GM19468 (cell line): ENCODE measurements around the gene FRMD4A.
A peak's percentile ranks its signal among the peaks of the same experiment; 100 is the strongest.
"Not testable (repeated sequence)": the region's sequence is repeated elsewhere in the genome, so short reads cannot be mapped to it uniquely, and the experiment has no call there.

ENCODE experiments used
- ATAC-seq: cut with Tn5 transposase; IDR thresholded peaks from one replicate; pipeline ENCODE4 v1.9.1; 2021; ENCODE audit warnings: mild to moderate bottlenecking, moderate library complexity, moderate number of reproducible peaks; ENCODE audit not compliant: unreplicated experiment; ENCODE audit errors: extremely low read depth

FRMD4A gene

DNA sequence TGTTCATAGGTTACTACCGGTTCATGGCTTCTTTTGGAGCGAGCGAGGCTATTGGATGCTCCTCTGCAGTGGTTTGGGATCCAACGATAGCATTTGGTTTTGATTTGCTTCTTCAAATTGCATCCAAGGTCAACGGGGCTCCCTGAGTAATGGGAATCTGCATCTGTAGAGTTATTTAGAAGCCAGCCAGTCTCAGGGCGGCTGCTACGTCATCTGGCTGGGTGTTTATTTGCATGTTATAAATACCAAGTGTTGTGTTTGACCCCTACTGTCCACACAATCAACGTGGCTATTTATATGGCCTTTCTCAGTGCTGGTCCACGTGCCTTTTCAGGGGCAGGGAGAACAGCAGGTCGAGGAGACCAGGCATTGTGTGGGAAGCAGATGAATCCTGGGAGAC lies 606.2 kb downstream of the FRMD4A start:
- ATAC-seq: no peak

DNA sequence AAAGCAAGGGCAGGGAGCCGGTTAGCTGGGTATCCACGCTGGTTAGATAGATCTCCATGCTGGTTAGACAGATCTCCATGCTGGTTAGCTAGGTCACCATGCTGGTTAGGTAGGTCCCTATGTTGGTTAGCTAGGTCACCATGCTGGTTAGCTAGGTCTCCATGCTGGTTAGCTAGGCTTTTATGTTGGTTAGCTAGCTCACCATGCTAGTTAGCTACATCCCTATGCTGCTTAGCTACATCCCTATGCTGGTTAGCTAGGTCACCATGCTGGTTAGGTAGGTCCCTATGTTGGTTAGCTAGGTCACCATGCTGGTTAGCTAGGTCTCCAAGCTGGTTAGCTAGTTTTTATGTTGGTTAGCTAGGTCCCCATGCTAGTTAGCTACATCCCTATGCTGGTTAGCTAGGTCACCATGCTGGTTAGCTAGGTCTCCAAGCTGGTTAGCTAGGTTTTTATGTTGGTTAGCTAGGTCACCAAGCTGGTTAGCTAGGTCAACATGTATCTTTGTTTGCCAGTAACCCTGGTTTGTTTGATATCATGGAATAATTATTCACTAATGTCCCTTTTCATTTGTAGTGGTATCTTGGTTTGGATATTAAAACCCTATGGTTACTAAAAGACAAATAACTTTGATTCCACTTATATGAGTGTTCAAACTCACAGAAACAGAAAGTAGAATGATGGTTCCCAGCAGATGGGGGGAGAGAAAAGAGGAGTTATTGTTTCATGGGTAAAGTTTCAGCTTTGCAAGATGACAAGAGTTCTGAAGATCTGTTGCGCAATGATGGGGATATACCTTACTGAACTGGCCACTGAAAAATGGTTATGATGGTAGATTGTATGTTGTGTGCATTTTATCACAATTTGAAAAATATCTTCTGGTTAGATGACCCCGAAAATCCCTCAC lies 607.7 kb downstream of the FRMD4A start:
- peak; percentile 28 for ATAC-seq

DNA sequence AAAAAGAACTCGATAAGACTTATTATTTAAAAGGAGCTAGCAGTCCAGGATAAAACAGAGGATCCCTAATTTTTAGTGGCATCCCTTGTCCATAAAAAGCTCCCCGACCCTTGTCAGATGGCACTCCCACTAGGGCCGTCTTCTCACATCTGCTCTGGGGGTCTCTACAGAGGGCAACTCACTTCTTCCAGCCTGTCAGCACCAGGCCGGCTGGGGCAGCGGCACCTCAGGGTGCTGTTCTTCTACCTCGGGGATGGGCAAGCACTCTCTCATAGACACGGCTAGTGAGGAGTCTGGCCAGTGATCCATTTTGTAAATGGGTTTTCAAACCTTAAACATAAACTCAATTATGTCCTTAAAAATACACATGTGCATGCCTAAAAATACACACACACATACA lies 609.2 kb downstream of the FRMD4A start:
- ATAC-seq: no peak

DNA sequence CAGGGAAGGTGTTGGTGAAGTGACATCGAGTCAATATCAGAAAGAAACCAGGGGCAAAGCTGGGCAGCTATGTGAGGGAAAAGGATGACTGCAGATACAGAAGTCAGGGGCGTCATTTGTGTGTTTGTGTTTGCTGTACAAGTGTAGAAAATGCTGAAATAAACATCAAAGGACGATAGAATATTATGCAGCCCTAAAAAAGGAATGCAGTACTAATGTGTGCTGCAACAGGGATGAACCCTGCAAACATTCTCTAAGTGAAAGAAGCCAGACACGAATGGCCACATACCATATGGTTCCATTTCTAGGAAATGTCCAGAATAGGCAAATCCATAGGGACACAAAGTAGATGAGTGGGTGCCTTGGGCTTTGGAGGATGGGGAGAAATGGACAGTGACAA lies 610.0 kb downstream of the FRMD4A start:
- no peak for ATAC-seq

DNA sequence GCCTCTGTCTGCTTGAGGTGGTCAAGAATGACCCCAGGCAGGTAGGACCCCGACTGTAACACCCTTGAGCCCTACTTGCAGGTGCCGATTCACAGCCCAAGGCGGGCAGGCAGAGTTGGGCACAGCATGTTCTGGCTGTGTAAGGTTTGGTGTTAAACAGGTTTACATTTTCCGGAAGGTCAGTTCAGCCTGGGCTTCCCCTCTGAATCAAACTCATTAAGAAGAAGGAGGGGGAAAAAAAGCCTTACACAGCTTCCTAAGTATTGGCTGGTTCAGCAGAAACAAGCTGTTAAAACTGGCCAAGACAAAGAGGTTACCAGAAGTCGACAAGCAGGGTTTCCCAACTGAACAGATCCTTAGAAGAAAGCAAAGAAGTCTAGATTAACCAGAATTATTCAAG lies 611.3 kb downstream of the FRMD4A start:
- no peak for ATAC-seq

DNA sequence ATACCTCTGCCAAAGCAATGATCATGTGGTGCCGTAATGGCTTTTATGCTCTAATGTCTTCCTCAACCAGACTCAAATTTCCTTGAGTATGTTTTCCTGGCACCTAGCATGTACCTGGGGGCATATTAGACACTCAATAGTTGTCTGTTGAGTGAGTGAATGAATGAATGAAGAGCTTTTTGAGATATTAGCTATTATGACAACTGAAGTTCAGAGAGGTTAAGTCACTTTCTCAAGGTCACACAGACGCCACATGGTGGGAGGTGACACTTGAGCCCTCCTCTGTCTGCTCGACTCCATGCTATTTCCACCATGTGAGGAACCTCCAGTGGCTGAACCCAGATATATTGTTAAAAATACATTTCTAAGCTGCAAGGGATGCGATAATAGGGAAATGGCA lies 611.9 kb downstream of the FRMD4A start:
- ATAC-seq: no peak

DNA sequence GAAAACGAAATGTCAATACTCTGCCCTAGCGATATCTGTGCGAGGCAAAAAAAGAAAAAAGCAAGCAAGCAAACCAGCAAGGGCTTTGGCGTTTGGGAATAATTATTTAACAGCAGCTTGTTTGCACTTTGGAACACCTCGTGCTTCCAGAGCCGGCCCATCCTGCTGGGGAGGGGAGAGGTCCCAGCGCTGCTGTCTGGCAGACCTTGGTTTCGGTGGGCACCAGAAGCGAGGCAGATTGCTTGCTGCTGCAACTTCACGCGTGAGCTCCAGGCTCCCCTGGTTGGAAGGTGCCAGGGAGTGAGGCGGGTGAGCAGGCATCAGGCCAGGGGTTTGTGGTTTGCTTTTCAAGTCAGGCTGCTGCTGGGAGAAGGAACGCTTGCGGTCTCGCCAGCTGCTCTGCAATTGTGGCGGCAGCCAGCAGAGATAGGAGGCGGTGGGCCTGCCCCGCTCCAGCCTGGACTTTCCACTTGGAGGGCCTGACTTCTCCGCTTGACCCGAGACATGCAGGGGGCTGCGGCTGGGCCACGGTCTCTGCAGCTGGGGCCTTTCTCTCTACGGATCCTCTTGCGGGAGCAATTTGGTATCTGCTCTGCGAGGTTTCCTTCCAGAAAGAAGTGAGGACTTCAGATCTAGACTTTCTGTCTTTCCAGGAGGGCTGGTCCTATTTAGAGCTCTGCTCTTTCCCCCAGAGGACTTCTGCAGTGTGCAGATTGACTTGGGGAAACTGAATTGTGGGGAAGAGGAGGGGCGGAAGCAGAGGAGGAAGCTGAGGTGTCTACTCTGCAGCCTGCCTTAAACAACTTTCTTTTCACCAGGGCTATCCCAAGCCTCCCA lies 612.6 kb downstream of the FRMD4A start:
- ATAC-seq: peak; percentile 30

DNA sequence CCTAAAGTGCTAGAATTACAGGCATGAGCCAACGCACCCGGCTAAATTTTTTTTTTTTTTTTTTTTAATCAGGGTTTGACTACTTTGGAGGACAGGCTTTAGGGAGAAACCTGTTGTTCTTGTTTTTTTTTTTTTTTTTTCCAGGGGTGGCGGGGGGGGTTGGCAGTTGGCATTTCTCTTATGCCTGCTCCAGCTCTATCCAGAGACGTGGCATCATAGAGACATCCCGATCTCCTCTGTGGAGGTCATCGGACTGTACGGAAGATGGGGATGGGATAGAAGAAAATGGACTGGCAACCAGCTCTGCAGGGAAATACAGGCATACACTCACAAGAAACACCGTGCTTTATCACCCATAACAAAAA lies 613.2 kb downstream of the FRMD4A start:
- ATAC-seq: no peak

DNA sequence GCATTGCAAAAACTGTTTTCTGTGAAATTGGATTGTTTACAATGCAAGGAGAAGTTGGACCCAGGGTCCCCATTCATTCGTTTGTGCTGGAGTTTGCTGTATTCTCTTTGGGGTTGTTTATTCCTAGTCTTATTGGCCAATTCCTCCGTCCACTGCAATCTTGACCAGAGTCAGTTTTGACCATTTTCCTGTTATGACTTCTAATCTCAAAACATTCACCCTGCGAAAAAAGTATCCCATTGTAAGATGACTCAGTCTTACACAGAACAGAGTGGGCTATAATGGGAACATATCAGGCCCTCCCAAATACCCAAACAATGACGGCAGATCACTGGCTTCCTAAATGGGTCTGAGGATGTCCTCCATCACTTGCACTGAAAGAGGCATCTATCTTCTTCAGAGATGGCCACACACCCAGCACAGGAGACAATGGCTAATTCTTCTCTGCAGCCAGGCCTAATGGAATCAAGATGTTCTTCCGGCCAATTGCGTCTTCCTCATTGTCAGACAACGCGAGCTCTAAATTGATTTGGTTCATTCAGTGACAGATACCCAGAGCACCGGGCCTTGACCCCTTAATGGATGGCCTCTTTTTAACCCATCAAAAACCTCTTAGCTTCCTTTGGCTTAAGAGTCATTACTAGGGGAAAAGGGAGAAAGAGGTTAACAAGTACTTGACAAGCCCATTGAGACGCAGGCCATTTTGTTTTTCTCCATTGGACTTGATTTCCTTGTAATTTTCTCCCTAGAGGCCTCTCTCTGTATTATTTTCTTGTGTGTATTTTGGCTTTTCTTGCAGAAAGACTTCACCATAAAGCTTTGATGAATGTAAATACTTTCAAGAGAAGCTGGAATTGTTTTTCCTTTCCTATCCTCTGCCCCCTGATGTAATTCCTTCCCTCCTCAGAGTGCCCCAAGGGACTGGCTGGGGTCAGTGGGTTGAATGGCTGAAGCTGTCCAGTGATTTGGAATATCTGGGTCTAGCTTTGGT lies 614.3 kb downstream of the FRMD4A start:
- no peak for ATAC-seq

DNA sequence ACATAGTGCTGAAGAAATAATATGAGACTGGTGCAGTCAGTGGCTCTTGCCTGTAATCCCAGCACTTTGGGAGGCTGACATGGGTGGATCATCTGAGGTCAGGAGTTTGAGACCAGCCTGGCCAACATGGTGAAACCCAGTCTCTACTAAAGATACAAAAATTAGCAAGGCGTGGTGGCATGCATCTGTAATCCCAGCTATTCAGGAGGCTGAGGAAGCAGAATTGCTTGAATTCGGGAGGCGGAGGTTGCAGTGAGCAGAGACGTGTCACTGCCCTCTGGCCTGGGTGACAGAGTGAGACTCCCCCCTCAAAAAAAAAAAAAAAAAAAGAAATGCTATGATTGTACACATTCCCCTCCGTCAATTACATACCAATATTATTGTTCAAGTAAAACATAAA lies 615.1 kb downstream of the FRMD4A start:
- ATAC-seq: not testable (repeated sequence)

DNA sequence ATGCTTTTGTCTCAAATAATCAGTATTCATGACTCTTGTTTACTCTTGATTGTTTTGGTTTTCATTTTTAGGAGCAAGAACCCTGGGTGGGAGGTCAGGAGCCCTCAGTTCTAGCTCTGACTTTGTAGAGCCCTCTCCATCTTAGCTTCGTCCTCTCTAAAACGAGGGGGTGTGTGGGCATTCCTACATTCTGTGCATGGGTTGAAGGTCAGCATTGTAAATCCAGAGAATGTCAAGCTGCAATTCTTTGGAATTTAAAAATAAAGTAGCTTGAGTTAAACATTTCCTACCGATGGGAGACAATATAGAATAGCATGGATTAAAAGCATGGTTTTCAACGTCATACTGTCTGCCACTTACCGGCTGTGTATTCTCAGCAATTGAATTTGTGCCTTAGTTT lies 615.6 kb downstream of the FRMD4A start:
- no peak for ATAC-seq

DNA sequence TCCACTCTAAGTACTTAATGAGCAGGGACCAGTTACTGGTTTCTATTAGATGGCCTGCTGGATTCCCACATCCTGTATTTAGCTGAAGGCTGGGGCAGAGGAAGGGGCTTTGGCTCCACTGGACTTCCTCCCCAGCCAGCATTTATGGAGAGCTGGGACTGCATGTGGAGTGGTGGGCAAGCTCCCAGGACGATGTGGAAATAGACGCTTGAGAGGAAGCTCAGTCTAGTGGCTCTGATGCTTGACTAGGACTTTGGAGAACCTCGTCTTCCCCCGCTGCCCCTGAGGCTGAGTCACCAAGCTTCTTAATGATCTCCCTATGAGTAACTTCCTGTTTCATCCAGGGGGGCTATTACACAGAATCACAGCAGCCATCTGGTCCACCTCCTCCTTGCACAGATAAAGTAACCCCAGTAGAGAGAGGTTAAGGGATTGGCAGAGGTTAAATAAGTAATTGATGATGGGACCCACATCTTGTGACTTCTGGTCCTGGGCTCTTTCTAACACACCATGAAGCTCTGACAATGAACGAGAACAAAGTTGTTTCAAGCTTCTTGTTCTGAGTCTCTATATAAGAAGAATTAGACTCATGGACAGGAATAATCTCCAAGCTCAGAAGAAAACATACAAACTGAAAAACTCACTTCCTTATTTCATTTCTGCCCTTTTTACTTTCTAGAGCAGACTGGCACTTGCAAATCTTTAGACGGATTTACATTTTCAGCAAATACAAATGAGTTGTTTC lies 617.7 kb downstream of the FRMD4A start:
- peak; percentile 35 for ATAC-seq

DNA sequence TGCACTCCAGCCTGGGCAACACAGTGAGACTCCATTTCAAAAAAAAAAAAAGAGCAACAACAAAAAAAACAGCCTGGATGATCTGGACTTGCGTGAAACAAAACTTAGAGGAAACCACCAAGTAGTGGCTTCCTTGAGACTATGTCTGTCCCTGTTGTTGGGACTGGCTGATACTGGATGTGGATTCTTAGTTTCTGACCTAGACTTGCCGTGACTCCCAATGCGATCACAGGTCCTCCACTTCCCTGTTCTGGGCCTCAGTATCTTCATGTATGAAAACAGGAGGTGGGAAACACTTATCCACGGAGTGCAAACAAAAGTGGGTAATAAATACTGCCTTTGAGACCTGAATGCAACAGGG lies 618.3 kb downstream of the FRMD4A start:
- no peak for ATAC-seq

DNA sequence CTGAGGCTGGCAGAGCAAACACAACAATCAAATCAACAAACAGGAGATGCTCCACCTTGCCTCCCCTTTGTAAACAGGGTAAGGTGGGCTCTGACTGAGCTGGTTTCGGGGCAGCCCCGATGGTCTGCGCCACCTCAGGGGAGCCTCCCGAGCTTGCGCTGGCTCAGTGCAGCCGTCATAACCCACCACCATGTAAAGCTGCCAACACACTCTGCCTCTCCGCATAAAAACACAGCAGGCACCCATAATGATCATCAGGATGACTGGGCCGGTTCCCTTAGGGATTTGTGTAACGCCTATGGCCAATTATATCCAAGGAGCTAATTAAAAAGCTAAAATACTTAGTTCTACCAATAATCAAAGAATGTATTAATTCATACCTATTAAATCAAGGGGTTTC lies 619.4 kb downstream of the FRMD4A start:
- no peak for ATAC-seq

DNA sequence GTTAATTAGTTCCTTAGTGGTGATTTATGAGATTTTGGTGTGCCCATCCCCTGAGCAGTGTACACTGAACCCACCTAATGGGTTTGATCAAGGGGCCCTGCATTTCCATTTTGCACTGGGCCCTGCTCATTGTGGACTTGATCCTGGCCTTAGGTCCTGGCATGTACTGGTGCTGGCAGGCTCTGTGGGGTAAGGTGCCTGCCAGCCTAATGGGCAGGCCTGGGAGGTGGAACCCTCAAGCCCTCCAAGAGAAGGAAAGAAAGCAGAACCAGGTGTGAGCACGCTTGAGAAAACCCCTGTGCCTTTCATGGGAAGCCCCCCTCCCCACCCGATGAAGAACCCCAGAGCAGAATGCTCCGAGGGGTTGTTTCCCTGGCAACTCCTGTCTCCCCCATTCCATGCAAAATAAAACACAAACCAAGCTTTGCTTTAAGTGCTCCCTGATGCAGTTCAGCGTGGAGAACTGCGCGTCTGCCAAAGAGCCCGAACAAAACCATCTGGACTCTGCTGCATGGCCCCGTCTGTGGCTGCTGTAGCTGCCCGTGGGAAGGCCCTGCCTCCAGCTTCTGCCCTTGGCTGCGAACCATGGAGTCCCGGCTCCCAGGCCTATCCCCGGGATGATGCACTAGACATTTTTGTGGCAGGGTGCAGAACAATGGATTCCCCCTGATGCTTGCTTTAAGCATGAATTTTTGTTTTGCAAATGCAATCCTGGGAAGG lies 620.6 kb downstream of the FRMD4A start:
- no peak for ATAC-seq

DNA sequence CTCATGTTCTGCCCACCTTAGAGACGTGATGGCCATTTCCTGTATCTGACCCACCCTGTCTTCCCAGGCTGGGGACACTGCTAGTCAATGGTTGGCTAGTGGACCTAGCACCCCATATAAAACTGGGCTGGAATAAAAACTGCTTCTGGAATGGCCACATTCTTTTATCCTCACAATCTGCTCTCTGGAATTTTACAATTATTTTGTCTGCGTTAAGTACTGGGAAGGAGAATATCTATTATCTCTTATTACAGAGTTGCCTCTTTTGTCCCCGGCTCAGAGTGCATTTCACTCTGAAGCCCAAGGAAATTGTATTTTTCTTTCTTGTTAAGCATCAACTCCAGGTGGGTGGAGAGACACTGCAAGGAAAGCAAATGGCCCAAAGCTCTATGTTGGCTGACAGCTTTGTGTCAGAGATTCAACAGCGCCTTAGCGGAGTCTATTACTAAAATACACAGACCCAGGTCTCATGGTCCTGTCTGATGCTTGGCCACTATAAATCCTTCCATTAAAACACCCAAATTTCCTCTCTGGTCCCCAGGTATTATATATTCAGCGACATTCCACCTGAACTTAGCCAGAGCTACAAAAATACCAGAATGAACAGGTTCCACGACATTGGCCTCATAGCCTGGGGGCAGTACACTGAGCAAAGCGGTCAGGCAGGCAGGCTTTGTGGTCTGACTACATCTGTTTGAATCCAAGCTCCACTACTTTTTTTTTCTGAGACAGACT lies 622.3 kb downstream of the FRMD4A start:
- no peak for ATAC-seq

DNA sequence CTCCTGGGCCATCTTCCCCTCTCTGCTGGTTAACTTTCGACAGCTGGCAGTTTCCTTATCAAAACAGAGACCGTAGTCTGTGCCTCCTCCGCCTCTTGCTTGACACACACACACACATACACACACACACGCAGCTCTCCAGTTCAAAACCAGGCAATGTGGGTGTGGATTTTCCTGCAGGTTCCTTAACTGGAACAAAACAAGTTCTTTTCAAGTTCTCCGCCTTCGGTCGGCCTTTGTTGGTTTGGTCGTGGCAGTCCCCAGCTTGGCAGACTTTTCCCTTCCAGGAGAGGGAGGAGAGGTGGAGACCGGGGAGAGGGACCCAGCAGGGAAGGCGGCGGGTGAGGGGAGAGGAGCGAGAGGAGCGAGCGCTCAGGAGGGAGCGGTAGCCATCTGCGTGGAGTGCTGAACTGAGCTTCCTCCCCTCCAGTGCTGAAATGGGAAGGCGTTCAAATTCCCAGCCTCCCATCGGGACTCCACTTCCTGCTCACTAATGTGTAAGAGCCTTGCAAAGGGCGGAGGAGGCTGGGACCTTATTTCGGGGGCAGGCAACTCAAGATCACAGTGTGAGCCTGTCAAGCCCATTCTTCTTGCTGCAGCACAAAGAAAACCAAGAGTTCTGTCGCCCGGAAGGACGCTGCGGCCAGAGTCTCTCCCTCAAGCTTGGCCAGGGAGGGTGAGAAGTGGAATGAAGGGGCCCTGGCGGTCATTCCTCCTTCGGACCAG lies 623.4 kb downstream of the FRMD4A start:
- ATAC-seq: no peak

DNA sequence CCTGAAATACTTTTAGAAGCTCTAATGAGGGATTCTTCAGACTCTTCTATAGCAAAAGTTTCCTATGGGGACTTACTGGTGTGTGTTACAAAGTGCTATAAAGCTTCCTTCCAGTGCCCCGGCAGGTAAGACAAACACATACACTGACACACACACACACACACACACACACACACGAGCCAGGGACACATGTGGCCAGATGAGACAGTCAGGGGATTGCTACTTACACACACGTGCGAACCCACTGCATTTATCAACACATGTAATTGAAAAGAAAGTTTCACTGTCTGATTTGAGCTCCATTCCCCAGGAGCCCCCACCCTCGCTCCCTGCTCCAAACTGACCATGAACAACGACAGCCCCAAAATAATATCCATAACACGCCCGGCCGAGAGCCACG lies 624.1 kb downstream of the FRMD4A start:
- ATAC-seq: no peak
